Stomach smooth muscle (tissue), 2 donors: Measurements from ENCODE around the gene UBR1.
"Not testable (repeated sequence)": the region's sequence is repeated elsewhere in the genome, so short reads cannot be mapped to it uniquely, and the experiment has no call there.

Source experiments
- H3K27ac ChIP-seq: one replicate; pipeline ENCODE4 v1.7.0; 2013; ENCODE audit warnings: mild to moderate bottlenecking, low read length, inconsistent platforms
- H3K27me3 ChIP-seq, 2 donors: one replicate each; pipeline ENCODE4 v1.7.0; 2013; ENCODE audit warnings: low read length in 2 of 2; ENCODE audit not compliant: insufficient read depth in 2 of 2, control insufficient read depth in 1 of 2
- H3K36me3 ChIP-seq, 2 donors: one replicate each; pipeline ENCODE4 v1.7.0; 2013; ENCODE audit warnings: low read length in 2 of 2; ENCODE audit not compliant: control insufficient read depth in 2 of 2, insufficient read depth in 2 of 2
- H3K4me1 ChIP-seq: one replicate; pipeline ENCODE4 v1.7.0; 2013; ENCODE audit warnings: low read length; ENCODE audit not compliant: control insufficient read depth, insufficient read depth
- H3K4me3 ChIP-seq, 2 donors: one replicate each; pipeline ENCODE4 v1.7.0; 2013; ENCODE audit warnings: low read length in 2 of 2
- H3K9ac ChIP-seq, 2 donors: one replicate each; pipeline ENCODE4 v1.7.0; 2013; ENCODE audit warnings: low read length in 2 of 2, mild to moderate bottlenecking in 1 of 2
- H3K9me3 ChIP-seq, 2 donors: one replicate each; pipeline ENCODE4 v1.7.0; 2013; ENCODE audit warnings: low read length in 2 of 2; ENCODE audit not compliant: control insufficient read depth in 2 of 2
- donor health status: healthy.
- donor health status: Pancreatic carcinoma.

UBR1 gene

DNA sequence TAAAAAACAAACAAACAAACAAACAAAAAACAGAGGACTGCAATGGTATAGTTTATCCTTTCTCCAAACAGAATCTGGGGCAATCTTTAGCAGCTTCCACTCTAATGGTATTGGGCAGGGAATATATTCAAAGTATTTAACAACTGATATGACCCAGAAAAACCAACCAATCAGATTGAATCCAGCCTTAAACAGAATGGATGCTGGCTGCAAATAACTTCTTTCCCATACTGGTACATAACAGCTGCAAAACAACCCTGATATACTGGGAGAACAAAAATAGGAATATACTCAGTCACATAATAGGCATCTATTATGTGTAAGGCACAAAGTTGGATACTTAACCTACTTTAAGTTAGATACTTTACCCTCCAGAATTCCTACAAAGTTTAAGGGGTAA, 49.1 kb downstream of the UBR1 start:
- H3K27ac ChIP-seq = no peak overlapping the region
- no peak overlapping the region for H3K4me3 ChIP-seq
- H3K27me3 ChIP-seq = no peaks in the 10 kb centered on the region
- no peaks in the 10 kb centered on the region for H3K9me3 ChIP-seq
- H3K9ac ChIP-seq = no peak overlapping the region
- no peaks in the 10 kb centered on the region for H3K4me1 ChIP-seq
- H3K36me3 ChIP-seq = peaks cover 53 to 54% of the 10 kb centered on the region in 2 donors

DNA sequence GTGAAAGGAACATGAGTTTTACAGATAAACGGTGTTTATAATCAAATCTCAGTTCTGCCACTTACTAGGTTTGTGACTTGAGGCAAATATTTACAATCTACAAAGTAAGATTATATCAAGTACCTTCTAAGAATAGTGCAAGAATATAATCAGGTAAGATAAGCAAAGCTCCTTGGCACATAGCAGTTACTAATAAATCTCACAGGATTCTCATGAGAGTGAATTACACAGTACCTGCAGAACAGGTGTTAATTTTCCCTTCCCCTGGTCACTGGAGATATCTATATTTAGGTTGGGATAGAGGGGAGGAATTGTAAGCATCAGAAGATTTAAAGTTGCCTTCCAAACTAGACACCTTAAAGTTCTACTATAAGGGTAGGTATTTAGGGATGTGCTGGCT, 53.0 kb downstream of the UBR1 start:
- no peaks in the 10 kb centered on the region for H3K4me1 ChIP-seq
- H3K4me3 ChIP-seq = no peak overlapping the region
- H3K9ac ChIP-seq = no peak overlapping the region
- no peak overlapping the region for H3K27ac ChIP-seq
- no peaks in the 10 kb centered on the region for H3K27me3 ChIP-seq
- H3K36me3 ChIP-seq = peaks cover 29 to 43% of the 10 kb centered on the region in 2 donors
- H3K9me3 ChIP-seq = no peaks in the 10 kb centered on the region

DNA sequence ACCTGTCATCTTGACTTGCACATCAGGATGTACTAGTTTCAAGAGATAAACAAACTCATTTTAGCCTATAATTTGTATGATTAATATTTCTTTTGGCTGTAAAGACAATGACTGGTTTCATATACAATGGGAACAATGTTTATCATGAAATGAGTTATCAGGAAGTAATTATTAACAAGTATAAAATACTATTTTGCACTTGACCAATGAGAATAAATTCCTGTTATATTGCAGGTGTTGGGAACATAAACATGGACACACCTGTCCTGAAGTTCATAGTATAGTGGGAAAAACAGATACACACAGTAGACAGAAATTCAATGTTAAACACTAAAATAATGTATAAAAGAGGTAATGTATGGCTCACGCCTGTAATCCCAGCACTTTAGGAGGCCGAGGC, 56.9 kb downstream of the UBR1 start:
- Histone ChIP-seq H3K27me3 (no peaks in the 10 kb centered on the region), H3K9ac (no peak overlapping the region), H3K4me3 (no peak overlapping the region), H3K36me3 (peaks cover 24 to 28% of the 10 kb centered on the region in 2 donors), H3K9me3 (no peaks in the 10 kb centered on the region), H3K27ac (no peak overlapping the region), H3K4me1 (no peaks in the 10 kb centered on the region)

- no peaks in the 10 kb centered on the region for H3K9me3 ChIP-seq
- no peak overlapping the region for H3K9ac ChIP-seq
- no peak overlapping the region for H3K4me3 ChIP-seq
- no peak overlapping the region for H3K27ac ChIP-seq
- H3K36me3 ChIP-seq = peaks cover 22 to 31% of the 10 kb centered on the region in 2 donors
- no peaks in the 10 kb centered on the region for H3K4me1 ChIP-seq
- H3K27me3 ChIP-seq = no peaks in the 10 kb centered on the region
These were observed 59.4 kb downstream of the UBR1 start for GRCh38 chr15:43046484-43046883.

DNA sequence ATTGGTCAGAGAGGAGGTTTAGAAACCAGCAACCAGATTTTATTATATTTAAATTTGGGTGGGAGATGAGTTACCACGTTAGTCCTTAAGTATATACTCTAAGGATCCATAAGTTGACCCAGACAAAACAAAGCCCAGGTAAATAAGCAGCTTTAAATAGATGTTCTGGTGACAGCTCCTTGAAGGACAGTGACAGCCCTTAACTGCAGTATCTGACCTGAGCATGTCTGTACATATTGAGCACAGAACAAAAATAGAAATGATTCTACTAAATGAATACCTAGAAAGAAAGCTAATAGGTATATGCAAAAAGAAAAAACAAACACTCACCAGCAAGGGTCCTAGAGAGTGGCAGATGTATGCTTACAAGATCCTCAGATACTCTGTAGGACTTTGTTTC, 63.0 kb downstream of the UBR1 start:
- Histone ChIP-seq H3K9ac (no peak overlapping the region), H3K4me3 (no peak overlapping the region), H3K9me3 (no peaks in the 10 kb centered on the region), H3K36me3 (peaks cover 22 to 27% of the 10 kb centered on the region in 2 donors), H3K27me3 (no peaks in the 10 kb centered on the region), H3K27ac (no peak overlapping the region), H3K4me1 (no peaks in the 10 kb centered on the region)

GRCh38 chr15:43041085-43041484, 64.8 kb downstream of the UBR1 start:
- H3K9me3 ChIP-seq, H3K27ac ChIP-seq, H3K4me1 ChIP-seq, H3K9ac ChIP-seq, H3K27me3 ChIP-seq, H3K4me3 ChIP-seq: not testable (repeated sequence)
- H3K36me3 ChIP-seq = peaks cover 11 to 21% of the 10 kb centered on the region in 2 donors

GRCh38 chr15:43035240-43035639, 70.6 kb downstream of the UBR1 start:
- H3K4me1 ChIP-seq, H3K9ac ChIP-seq, H3K4me3 ChIP-seq, H3K9me3 ChIP-seq, H3K27ac ChIP-seq, H3K36me3 ChIP-seq, H3K27me3 ChIP-seq: not testable (repeated sequence)

- Histone ChIP-seq H3K36me3 (peaks cover 14 to 24% of the 10 kb centered on the region in 2 donors), H3K9me3 (no peaks in the 10 kb centered on the region), H3K4me3 (no peak overlapping the region), H3K9ac (no peak overlapping the region), H3K4me1 (no peaks in the 10 kb centered on the region), H3K27me3 (no peaks in the 10 kb centered on the region), H3K27ac (no peak overlapping the region)
These were observed 76.4 kb downstream of the UBR1 start for GRCh38 chr15:43029476-43029875.

DNA sequence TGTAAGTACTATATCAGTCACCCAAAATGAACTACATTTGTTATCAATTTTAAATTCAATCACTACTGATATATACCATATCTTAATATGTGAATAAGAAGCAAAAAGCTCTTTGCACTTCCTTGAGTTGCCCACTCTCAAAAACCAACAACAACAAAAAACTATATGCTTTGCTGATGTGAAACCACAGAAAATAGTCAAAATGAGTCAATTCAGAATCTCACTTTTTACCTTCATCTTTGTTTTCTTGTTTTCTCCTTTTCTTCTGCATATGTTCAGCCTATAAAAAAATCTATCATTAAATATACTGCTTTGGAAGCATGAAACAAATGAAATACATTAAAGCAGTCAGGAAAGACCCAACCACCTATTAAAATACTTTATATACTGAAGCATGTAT, 80.7 kb downstream of the UBR1 start:
- Histone ChIP-seq H3K4me1 (no peaks in the 10 kb centered on the region), H3K27ac (no peak overlapping the region), H3K27me3 (no peaks in the 10 kb centered on the region), H3K9ac (no peak overlapping the region), H3K36me3 (peaks cover 31 to 43% of the 10 kb centered on the region in 2 donors), H3K4me3 (no peak overlapping the region), H3K9me3 (no peaks in the 10 kb centered on the region)

DNA sequence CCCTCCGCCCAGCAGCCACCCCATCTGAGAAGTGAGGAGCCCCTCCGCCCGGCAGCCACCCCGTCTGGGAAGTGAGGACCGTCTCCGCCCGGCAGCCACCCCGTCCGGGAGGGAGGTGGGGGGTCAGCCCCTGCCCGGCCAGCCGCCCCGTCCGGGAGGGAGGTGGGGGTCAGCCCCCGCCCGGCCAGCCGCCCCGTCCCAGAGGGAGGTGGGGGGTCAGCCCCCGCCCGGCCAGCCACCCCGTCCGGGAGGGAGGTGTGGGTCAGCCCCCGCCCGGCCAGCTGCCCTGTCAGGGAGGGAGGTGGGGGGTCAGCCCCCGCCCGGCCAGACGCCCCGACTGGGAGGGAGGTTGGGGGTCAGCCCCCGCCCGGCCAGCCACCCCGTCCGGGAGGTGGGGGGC, 91.2 kb downstream of the UBR1 start:
- H3K27ac ChIP-seq, H3K9ac ChIP-seq, H3K27me3 ChIP-seq, H3K4me3 ChIP-seq, H3K9me3 ChIP-seq, H3K36me3 ChIP-seq, H3K4me1 ChIP-seq: not testable (repeated sequence)

- no peak overlapping the region for H3K27ac ChIP-seq
- H3K9ac ChIP-seq = no peak overlapping the region
- H3K9me3 ChIP-seq = no peaks in the 10 kb centered on the region
- H3K36me3 ChIP-seq = peaks cover 12 to 17% of the 10 kb centered on the region in 2 donors
- H3K4me3 ChIP-seq = no peak overlapping the region
- H3K4me1 ChIP-seq = no peaks in the 10 kb centered on the region
- H3K27me3 ChIP-seq = no peaks in the 10 kb centered on the region
These were observed 96.6 kb downstream of the UBR1 start for GRCh38 chr15:43009206-43009605.

- Histone ChIP-seq H3K36me3 (peaks cover 18 to 20% of the 10 kb centered on the region in 2 donors), H3K4me3 (no peak overlapping the region), H3K27me3 (no peaks in the 10 kb centered on the region), H3K4me1 (no peaks in the 10 kb centered on the region), H3K9me3 (no peaks in the 10 kb centered on the region), H3K9ac (no peak overlapping the region), H3K27ac (no peak overlapping the region)
These were observed 97.7 kb downstream of the UBR1 start for GRCh38 chr15:43008150-43008549.
